Spinal cord (tissue), 10 donors: ENCODE data around the gene LAG3. TPM values are rescaled to one million over a fixed set of nuclear protein-coding genes. Genes with fewer than 3 reads are reported as not detected.

Source experiments
- DNase-seq, 6 donors: peaks; one replicate each; pipeline versions ENCODE4 v3.0.0 to v3.0.0-alpha.2; 2013 to 2015; ENCODE audit warnings: low spot score in 6 of 6, low read depth in 4 of 6
- H3K27ac ChIP-seq: one replicate; pipeline ENCODE4 v1.5.1; 2013; ENCODE audit warnings: low read depth, low read length, control low read depth
- H3K27me3 ChIP-seq: one replicate; pipeline ENCODE4 v1.6.1; 2013; ENCODE audit warnings: low read length; ENCODE audit not compliant: control insufficient read depth, insufficient read depth
- H3K36me3 ChIP-seq: one replicate; pipeline ENCODE4 v1.6.1; 2013; ENCODE audit warnings: low read length; ENCODE audit not compliant: control insufficient read depth, insufficient read depth
- H3K4me1 ChIP-seq: one replicate; pipeline ENCODE4 v1.6.1; 2013; ENCODE audit warnings: low read length; ENCODE audit not compliant: control insufficient read depth, insufficient read depth
- H3K4me3 ChIP-seq: one replicate; pipeline ENCODE4 v1.5.1; 2013; ENCODE audit warnings: low read depth, low read length, control low read depth
- H3K9me3 ChIP-seq: one replicate; pipeline ENCODE4 v1.6.1; 2013; ENCODE audit warnings: low read length; ENCODE audit not compliant: control insufficient read depth, insufficient read depth
- WGBS: methylation state at CpG from one replicate; pipeline ENCODE4 v1.1.5; 2013; ENCODE audit warnings: missing lambda C conversion rate; ENCODE audit not compliant: insufficient coverage; 5-methylcytosine and 5-hydroxymethylcytosine counted together
- polyA plus RNA-seq, 2 donors: library from polyadenylated mRNA; unstranded; fragments of 120-200 nt; gene quantifications; one replicate each; pipeline ENCODE4 v1.2.1, GENCODE V29; 2013; ENCODE audit not compliant: insufficient read length in 2 of 2
- total RNA-seq, 2 donors: library from RNA; depleted of rRNA in 1 of 2; stranded (reverse); fragments of 120-200 nt in 1 of 2; fragments of >200 nt in 1 of 2; gene quantifications; one replicate each; pipeline versions ENCODE4 v1.2.3 to v1.2.4, GENCODE V29; 2013 to 2014
- donor health status: healthy.

The LAG3 gene
- total and polyA plus RNA-seq, 4 donors, result 0.33 to 1.6 (median 0.93) TPM; not detected in 1

DNA sequence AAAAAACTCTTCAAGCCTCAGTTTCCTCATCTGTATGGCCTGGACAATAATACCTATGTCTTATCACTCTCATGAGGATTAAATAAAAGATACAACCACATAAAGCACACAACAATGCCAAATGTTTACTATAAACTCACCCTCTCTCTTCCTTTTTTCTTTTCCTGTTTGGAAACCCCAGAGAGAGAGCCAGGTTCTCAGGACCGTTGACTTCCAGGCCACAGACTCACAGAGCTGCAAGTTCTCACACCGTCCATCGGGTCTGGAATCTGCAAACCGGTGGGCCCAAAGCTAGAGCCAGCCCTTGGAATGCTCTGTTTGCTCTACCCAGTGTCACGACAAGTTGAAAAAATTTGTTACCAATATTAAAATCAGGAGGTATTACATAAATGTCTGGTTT, 12.4 kb downstream of the LAG3 start:
- Histone ChIP-seq H3K9me3 (no peaks in the 10 kb centered on the region), H3K27me3 (no peaks in the 10 kb centered on the region), H3K27ac (no peak overlapping the region), H3K36me3 (no peaks in the 10 kb centered on the region), H3K4me1 (peaks cover under 1% of the 10 kb centered on the region), H3K4me3 (no peak overlapping the region)
- 77% methylated on average over 4 of the region's 5 CpGs for WGBS
- DNase-seq, result no peak

DNA sequence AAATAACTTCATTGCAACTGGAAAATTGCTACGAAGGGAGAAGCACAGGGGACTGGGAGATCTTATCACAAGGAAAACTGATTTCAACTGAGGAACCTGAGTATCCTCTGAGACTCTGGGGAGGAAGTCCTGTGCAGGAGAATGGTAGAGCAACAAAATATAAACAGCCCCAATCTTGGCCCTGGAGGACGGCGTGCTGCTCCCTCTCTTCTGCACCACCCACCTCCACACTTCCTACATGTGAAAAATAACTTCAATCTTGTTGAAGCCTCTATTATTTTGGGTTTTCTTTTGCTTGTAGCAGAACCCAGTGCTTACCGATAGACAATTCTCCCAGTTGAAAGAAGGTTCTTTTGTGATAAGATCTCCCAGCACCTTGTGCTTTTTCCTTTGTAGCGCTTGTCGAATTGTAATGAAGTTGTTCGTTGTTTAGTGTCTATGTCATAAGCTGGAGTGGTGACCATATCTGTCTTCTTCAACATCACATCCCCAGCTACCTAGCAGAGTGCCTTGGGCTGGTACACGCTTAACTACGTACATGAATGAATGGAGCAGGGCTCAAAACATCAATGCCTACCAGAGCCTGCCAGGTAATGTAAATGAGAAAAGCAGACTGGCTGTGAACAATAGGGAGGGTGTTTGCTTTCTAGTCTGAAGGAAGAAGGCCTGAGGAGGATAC, 14.2 kb downstream of the LAG3 start:
- Histone ChIP-seq H3K27ac (no peak overlapping the region), H3K36me3 (no peaks in the 10 kb centered on the region), H3K9me3 (no peaks in the 10 kb centered on the region), H3K4me3 (no peak overlapping the region), H3K27me3 (no peaks in the 10 kb centered on the region), H3K4me1 (peaks cover under 1% of the 10 kb centered on the region)
- DNase-seq, result peak in 1 of 6 donors; percentile 28
- 67% methylated on average over 1 of the region's 9 CpGs for whole genome bisulfite sequencing

DNA sequence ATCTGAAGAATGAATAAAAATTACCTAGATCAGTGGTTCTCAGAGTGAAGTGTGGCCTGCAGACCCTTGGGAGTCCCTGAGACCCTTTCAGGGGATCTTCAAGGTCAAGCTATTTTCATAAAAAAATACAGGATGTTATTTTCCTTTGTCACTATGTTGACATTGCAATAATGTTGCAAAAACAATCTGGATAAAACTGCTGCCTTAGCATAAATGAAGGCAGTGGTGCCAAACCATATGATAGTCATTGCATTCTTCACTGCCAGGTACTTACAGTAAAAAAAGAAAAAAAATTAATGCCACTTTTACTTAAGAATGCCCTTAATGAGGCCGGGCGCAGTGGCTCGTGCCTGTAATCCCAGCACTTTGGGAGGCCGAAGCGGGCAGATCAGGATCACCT, 15.0 kb downstream of the LAG3 start:
- DNase-seq, result no peak
- Histone ChIP-seq H3K27ac (no peak overlapping the region), H3K4me3 (no peak overlapping the region), H3K27me3 (no peaks in the 10 kb centered on the region), H3K36me3 (no peaks in the 10 kb centered on the region), H3K9me3 (no peaks in the 10 kb centered on the region), H3K4me1 (peaks cover 8% of the 10 kb centered on the region)
- whole genome bisulfite sequencing, result 78% methylated on average over 5 of the region's 5 CpGs

DNA sequence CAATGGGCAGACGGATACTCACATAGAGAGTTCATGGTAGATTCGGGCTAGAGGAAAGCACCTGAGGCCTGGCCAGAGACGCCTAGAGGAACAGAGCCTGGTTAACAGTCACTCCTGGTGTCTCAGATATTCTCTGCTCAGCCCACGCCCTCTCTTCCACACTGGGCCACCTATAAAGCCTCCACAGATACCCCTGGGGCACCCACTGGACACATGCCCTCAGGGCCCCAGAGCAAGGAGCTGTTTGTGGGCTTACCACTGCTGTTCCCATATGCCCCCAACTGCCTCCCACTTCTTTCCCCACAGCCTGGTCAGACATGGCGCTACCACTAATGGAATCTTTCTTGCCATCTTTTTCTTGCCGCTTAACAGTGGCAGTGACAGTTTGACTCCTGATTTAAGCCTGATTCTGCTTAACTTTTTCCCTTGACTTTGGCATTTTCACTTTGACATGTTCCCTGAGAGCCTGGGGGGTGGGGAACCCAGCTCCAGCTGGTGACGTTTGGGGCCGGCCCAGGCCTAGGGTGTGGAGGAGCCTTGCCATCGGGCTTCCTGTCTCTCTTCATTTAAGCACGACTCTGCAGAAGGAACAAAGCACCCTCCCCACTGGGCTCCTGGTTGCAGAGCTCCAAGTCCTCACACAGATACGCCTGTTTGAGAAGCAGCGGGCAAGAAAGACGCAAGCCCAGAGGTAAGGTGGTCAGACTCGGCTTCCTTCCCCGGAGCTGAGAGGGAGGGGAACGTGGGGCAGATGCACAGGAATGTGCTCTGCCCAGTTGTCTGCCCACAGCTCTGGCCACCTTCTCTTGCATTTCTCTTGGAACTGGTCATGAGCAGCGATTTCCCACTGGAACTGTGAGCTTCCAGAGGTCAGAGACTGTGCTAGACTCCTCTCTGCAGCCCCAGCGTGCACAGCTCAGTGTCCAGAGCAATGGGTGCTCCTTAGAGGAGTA, 16.9 kb downstream of the LAG3 start, which contains the start of gene CD4:
Gene CD4 (plus strand): TSS at position 557 of the 953 bp plus-strand sequence. CDS start 10,611 bp downstream, outside the sequence.
- Histone ChIP-seq H3K4me1 (peaks cover 17% of the 10 kb centered on the region), H3K9me3 (no peaks in the 10 kb centered on the region), H3K4me3 (peak within 1 kb of the TSS; percentile 16), H3K27ac (peak within 1 kb of the TSS; percentile 4), H3K27me3 (no peaks in the 10 kb centered on the region), H3K36me3 (no peaks in the 10 kb centered on the region)
- 56% methylated on average over 17 of the region's 18 CpGs for WGBS
- DNase-seq, result no peak

DNA sequence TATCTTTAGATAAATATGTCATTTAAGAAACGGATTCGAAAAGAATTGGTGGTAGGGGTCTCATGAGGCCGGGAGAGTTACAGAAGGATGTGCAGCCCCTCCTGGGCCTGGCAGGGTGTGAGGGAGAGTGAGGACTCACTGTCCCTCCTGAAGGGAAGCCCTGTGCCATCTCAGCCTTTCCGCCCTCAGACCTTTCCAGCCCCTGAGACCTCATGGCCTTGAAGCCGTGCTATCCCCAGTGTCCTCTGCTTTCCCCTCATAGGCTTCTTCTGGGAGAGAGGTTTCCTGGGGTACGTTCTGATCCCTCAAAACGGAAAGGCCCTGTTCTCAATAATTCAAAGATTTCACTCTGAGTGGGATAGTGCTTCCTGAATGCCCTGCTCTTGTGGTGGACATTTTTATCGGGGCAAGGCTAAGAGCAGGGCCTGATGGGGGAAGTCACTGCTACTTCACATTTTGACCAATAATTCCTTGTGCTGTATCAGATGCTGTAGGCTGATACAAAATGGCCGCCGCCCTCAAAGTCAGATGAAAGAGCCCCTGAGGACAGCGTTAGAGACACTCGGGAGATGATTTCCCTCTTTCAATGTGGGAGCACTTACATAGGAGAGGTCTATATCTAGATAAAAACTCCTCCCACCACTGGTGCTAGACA, 18.3 kb downstream of the LAG3 start:
- Histone ChIP-seq H3K27ac (no peak overlapping the region), H3K4me3 (no peak overlapping the region), H3K4me1 (peaks cover 17% of the 10 kb centered on the region), H3K27me3 (no peaks in the 10 kb centered on the region), H3K36me3 (no peaks in the 10 kb centered on the region), H3K9me3 (no peaks in the 10 kb centered on the region)
- WGBS, result 90% methylated on average over 2 of the region's 12 CpGs
- no peak for DNase-seq

DNA sequence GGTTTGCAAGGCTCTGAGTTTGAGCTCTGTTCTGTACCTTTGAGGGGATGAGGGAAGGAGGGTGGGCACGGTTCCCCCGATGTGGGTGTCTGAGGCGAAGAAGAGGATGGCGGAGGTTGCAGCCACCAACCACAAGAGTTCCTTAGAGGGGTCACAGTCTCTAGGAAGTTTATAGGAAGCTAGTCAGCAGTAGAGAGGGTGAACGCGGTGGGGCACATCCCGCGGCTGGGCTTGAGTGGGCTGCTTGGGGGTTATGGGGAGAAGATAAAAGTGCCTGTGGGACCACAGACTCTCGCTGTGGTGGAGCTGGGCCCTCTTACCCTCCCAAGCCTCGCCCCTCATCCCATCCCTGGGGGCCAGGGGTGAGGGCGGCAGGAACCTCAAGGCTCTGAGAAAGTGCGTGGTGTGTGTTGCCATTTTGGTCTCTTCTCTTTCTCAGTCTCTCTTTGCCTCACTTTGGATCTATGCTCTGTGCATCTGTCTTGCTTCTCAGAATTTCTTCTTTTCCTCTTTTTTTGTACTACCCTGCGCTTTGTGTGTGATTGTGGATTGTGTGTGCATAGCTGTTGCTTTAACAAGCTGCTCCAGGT, 19.7 kb downstream of the LAG3 start:
- WGBS, result 91% methylated on average over 8 of the region's 13 CpGs
- DNase-seq, result no peak
- Histone ChIP-seq H3K36me3 (no peaks in the 10 kb centered on the region), H3K4me1 (peaks cover 17% of the 10 kb centered on the region), H3K9me3 (no peaks in the 10 kb centered on the region), H3K27me3 (no peaks in the 10 kb centered on the region), H3K27ac (peak overlapping the region; percentile 17), H3K4me3 (no peak overlapping the region)

DNA sequence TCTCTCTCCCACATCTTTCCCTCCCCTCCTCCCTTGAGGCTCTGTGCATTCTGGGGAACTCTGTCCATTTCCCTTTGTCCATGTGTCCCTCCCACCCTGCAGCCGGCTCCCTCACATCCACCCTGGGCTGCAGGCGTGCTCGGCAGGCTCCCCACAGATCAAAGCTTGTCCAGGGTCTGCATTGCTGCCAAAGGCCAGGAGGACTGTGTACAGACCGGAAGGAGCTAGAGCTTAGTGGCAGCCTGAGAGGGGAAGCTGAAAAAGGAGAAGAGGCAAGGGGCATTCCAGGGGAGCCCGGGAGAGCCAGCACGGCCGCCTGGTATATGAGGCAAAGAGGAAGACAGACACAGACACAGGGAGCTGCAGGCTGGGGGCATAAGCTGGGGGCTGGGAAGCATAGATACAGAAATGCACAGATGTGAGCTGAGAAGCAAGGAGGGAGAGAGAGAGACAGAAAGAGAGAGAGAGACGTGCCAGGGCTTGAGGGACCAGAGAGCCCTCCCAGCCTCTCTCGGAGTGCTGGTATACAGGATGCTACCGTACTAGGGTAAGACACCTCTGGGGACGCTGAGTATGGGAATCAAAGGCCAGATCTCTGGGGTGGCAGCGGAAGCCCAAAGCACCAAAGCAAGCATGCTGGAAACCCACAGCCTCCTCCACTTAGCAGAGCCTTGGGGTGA, 20.3 kb downstream of the LAG3 start:
- H3K4me1 ChIP-seq, result peaks cover 17% of the 10 kb centered on the region
- H3K36me3 ChIP-seq, result no peaks in the 10 kb centered on the region
- WGBS, result 8% methylated on average over 10 of the region's 12 CpGs
- H3K27ac ChIP-seq, result peak overlapping the region; percentile 17
- DNase-seq, result peak in 3 of 6 donors; percentile 12 to 70 (median 65)
- no peaks in the 10 kb centered on the region for H3K9me3 ChIP-seq
- no peak overlapping the region for H3K4me3 ChIP-seq
- no peaks in the 10 kb centered on the region for H3K27me3 ChIP-seq

DNA sequence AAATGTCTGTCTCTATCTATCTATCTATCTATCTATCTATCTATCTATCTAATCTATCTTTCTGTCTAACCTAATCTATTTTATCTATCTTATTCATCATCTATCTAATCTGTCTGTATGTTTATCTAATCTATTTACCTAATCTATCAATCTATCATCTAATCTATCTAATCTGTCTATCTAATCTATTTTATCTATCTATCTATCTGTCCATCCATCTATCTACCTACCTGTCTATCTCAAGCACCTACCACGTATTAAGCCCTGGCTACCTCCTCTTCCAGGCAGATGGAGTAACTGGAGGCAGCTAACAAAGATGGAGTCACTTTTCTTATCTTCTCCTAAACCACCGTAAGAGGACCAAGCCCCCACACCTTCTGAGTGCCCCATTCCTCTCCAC, 22.8 kb downstream of the LAG3 start:
- peaks cover 17% of the 10 kb centered on the region for H3K4me1 ChIP-seq
- DNase-seq, result no peak
- no peaks in the 10 kb centered on the region for H3K36me3 ChIP-seq
- H3K27ac ChIP-seq, result no peak overlapping the region
- H3K9me3 ChIP-seq, result no peaks in the 10 kb centered on the region
- no peaks in the 10 kb centered on the region for H3K27me3 ChIP-seq
- no peak overlapping the region for H3K4me3 ChIP-seq
- WGBS, result no CpG with 5 or more reads among the region's 2 CpGs

DNA sequence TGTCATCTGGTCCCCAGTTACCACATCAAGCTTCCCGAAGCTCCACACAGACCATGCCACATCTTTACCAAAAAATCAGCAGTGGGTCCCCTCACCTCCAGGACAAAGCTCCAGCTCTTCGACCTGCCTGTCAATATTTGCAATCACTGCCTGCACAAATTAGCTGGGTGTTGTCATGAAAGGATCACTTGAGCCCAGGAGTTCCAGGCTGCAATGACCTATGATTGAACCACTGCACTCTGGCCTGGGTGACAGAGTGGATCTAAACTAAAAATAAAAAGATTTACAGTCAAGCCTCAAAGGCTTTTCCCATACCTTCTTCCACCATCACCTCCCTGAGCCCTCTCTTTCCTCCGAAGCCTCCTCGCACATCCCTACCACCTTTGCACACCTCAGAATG, 24.3 kb downstream of the LAG3 start:
- Histone ChIP-seq H3K27ac (no peak overlapping the region), H3K36me3 (no peaks in the 10 kb centered on the region), H3K4me1 (peaks cover 16% of the 10 kb centered on the region), H3K4me3 (no peak overlapping the region), H3K9me3 (no peaks in the 10 kb centered on the region), H3K27me3 (no peaks in the 10 kb centered on the region)
- 97% methylated on average over 4 of the region's 4 CpGs for WGBS
- no peak for DNase-seq
